ENCODE results near the gene ECE1. TPM values are rescaled to one million over a fixed set of nuclear protein-coding genes. Genes with fewer than 3 reads are reported as not detected.

The ECE1 gene
- total RNA-seq, 2 donors from 2014 or later = 79.1 to 83.3 TPM

GRCh38 chr1:21264898-21265297 lies 25.4 kb downstream of the ECE1 start:
- Histone ChIP-seq H3K27ac (peak overlapping the region in 3 of 4 donors; percentile 34 to 56 (median 37)), H3K4me3 (no peak overlapping the region), H3K36me3 (replicated peaks in 1 of 2; ENCODE audit: insufficient read depth in 1 of 2, low read depth in 2 of 2) (peaks cover 0 to under 1% of the 10 kb centered on the region in 2 donors), H3K4me1 (peaks cover 83% of the 10 kb centered on the region), H3K27me3 (no peaks in the 10 kb centered on the region), H3K9me3 (no peaks in the 10 kb centered on the region)
- ATAC-seq (no peak), DNase-seq (no peak)
- no peak for TF ChIP-seq POLR2A (IDR thresholded peaks at IDR 0.05)
- TF ChIP-seq, protein P1, sequence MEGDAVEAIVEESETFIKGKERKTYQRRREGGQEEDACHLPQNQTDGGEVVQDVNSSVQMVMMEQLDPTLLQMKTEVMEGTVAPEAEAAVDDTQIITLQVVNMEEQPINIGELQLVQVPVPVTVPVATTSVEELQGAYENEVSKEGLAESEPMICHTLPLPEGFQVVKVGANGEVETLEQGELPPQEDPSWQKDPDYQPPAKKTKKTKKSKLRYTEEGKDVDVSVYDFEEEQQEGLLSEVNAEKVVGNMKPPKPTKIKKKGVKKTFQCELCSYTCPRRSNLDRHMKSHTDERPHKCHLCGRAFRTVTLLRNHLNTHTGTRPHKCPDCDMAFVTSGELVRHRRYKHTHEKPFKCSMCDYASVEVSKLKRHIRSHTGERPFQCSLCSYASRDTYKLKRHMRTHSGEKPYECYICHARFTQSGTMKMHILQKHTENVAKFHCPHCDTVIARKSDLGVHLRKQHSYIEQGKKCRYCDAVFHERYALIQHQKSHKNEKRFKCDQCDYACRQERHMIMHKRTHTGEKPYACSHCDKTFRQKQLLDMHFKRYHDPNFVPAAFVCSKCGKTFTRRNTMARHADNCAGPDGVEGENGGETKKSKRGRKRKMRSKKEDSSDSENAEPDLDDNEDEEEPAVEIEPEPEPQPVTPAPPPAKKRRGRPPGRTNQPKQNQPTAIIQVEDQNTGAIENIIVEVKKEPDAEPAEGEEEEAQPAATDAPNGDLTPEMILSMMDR (IDR thresholded peaks at IDR 0.05) = no peak
- WGBS, 2 donors = 75 to 81% methylated on average over 4 of the region's 4 CpGs
- intact Hi-C loops (cut with DNase I) = no loop called here

DNA sequence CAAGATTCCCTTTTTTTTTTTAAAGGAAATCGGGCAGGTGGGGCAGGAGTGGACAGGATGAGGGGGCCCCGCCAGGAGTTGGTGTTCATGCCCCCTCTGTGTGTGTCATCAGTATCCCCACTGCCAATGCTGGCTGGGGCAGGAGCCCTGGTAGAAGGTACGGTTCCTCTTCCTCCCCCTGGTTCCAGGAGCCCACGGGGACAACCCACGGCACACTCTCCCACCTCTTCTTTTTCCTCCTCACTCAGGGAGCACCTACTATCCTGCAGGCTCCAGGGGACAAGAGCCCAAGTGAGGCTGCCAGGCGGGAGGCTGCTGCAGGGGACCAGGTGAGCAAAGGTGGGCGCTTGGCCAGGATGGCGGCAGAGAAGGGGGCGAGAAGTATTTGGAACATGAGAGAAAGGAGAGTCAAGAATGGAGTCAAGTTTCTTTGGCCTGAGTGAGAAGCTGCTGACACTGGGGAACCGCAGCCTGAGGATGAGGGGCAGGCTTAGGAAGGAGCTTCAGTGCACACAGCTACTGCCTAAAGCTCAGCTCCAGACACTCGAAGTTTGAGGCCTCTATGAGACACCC lies 26.5 kb downstream of the ECE1 start:
- TF ChIP-seq, protein P1 (IDR thresholded peaks at IDR 0.05) = no peak
- TF ChIP-seq POLR2A (IDR thresholded peaks at IDR 0.05) = no peak
- DNase-seq = no peak
- Histone ChIP-seq H3K36me3 (replicated peaks in 1 of 2; ENCODE audit: insufficient read depth in 1 of 2, low read depth in 2 of 2) (peaks cover 0 to 2% of the 10 kb centered on the region in 2 donors), H3K9me3 (no peaks in the 10 kb centered on the region), H3K27me3 (no peaks in the 10 kb centered on the region), H3K4me3 (no peak overlapping the region), H3K27ac (peak overlapping the region; percentile 82 to 92 (median 89)), H3K4me1 (peaks cover 71% of the 10 kb centered on the region)
- intact Hi-C loops (cut with DNase I) = no loop called here
- ATAC-seq = no peak
- WGBS, 2 donors = 87 to 89% methylated on average over 10 to 11 of the region's 11 CpGs

GRCh38 chr1:21263052-21263429 lies 27.2 kb downstream of the ECE1 start:
- peak overlapping the region; percentile 82 to 92 (median 89) for H3K27ac ChIP-seq
- H3K27me3 ChIP-seq = no peaks in the 10 kb centered on the region
- DNase-seq (no peak), ATAC-seq (no peak)
- WGBS, 2 donors = 64 to 65% methylated on average over 10 of the region's 10 CpGs
- intact Hi-C loops (cut with DNase I) = no loop called here
- peaks cover 0 to 2% of the 10 kb centered on the region in 2 donors for H3K36me3 ChIP-seq (replicated peaks in 1 of 2; ENCODE audit: insufficient read depth in 1 of 2, low read depth in 2 of 2)
- H3K4me3 ChIP-seq = no peak overlapping the region
- no peaks in the 10 kb centered on the region for H3K9me3 ChIP-seq
- TF ChIP-seq POLR2A (IDR thresholded peaks at IDR 0.05) = no peak
- TF ChIP-seq, protein P1 (IDR thresholded peaks at IDR 0.05) = no peak
- peaks cover 64% of the 10 kb centered on the region for H3K4me1 ChIP-seq

DNA sequence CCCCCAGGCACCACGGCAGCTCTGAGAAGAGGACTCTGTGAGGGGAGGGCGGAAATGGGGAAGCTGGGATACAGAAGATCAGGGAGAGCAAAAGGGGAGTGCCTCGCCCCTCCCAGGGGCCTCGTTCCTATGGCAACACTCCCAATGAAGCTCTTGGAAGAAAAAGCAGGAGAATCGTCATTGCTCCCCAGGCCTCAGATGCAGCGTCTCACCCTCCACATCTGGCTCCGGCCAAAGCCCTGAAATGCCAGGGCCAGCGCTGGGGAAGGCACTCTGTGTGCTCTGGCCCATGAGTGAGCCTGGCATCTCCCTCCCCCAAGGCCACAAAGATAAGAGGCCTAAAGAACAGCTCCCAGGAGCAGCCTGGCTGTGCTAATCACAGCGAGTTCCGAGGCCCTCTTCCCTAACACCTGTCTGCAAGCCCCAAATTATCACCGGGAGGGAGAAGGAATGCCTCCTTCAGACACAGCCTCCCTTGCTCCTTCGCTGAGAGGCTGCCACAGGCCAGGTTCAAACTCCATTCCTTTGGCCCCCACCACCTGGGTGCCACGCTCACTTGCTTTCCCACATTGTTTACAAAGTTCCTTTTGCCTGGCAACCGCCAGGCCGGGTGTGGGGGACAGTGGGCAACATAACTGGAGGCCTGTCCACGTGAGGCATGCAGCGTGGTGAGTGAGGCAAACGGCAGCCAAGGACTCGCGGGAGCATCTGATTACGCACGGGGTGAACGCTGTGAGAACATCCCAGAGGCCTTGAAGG lies 27.8 kb downstream of the ECE1 start:
- no peak overlapping the region for H3K4me3 ChIP-seq
- H3K36me3 ChIP-seq (replicated peaks in 1 of 2; ENCODE audit: insufficient read depth in 1 of 2, low read depth in 2 of 2) = peaks cover 0 to 3% of the 10 kb centered on the region in 2 donors
- no peaks in the 10 kb centered on the region for H3K27me3 ChIP-seq
- peaks cover 62% of the 10 kb centered on the region for H3K4me1 ChIP-seq
- peak overlapping the region; percentile 82 to 92 (median 89) for H3K27ac ChIP-seq
- DNase-seq (peak; percentile 83 to 92 (median 89)), ATAC-seq (peak; percentile 89)
- no peaks in the 10 kb centered on the region for H3K9me3 ChIP-seq
- TF ChIP-seq POLR2A (IDR thresholded peaks at IDR 0.05) = peak in 2 of 3 donors; percentile 31 to 44
- TF ChIP-seq, protein P1 (IDR thresholded peaks at IDR 0.05) = no peak
- intact Hi-C loops (cut with DNase I) = no loop called here
- WGBS, 2 donors = 8 to 15% methylated on average over 22 to 23 of the region's 23 CpGs
